H1 (cell line): ENCODE data around the gene MEGF11. TPM values are rescaled to one million over a fixed set of nuclear protein-coding genes. Genes with fewer than 3 reads are reported as not detected.

Experiments
- EP300 ChIP-seq, 2 experiments: IDR thresholded peaks; 1 replicate in 1 of 2; 2 replicates in 1 of 2; pipeline ENCODE4 v1.6.1; 2011 to 2012; ENCODE audit warnings: low read depth in 2 of 2, low read length in 2 of 2, mild to moderate bottlenecking in 2 of 2, borderline replicate concordance in 1 of 2, inconsistent platforms in 1 of 2, moderate library complexity in 1 of 2
- JUN ChIP-seq: IDR thresholded peaks from 2 replicates; pipeline ENCODE4 v1.6.1; 2011; ENCODE audit warnings: low read depth, mild to moderate bottlenecking, improper control_type of control experiment, low read length
- TEAD4 ChIP-seq: IDR thresholded peaks from 2 replicates; pipeline ENCODE4 v1.6.1; 2012; ENCODE audit warnings: low read depth, low read length, inconsistent platforms, mixed read lengths
- polyA plus RNA-seq, 7 experiments: library from polyadenylated mRNA; depleted of rRNA in 3 of 7; stranded (reverse) in 5 of 7; unstranded in 2 of 7; fragments of >200 nt in 5 of 7; fragments of 200-250 nt in 2 of 7; gene quantifications; 1 replicate in 5 of 7; 2 replicates in 1 of 7; 4 replicates in 1 of 7; pipeline versions ENCODE4 v1.2.1 to v1.2.3, GENCODE V29; 2011 to 2013; ENCODE audit warnings: missing spikeins in 2 of 7, mixed read lengths in 2 of 7
- total RNA-seq: library from RNA; stranded (reverse); fragmentation: NEBNext Ultra II Directional; extraction: Animal tissue kit (Norgen Biotek cat#: 25700); gene quantifications from 2 replicates; pipeline ENCODE4 v1.2.1, GENCODE V29; 2021
- TF ChIP-seq, protein P1 (sequence below): fragments of 300-600 bp; sonication (generic); IDR thresholded peaks from 2 replicates; pipeline ENCODE4 v1.7.1; 2012; ENCODE audit warnings: low read length, moderate library complexity, mild to moderate bottlenecking, inconsistent platforms; ENCODE audit not compliant: insufficient replicate concordance

The MEGF11 gene
- total and polyA plus RNA-seq, 2 of the 8 experiments (the other 6 are each of a cell fraction or from before 2014, with no cell fraction given): 4.4 to 4.8 TPM

DNA sequence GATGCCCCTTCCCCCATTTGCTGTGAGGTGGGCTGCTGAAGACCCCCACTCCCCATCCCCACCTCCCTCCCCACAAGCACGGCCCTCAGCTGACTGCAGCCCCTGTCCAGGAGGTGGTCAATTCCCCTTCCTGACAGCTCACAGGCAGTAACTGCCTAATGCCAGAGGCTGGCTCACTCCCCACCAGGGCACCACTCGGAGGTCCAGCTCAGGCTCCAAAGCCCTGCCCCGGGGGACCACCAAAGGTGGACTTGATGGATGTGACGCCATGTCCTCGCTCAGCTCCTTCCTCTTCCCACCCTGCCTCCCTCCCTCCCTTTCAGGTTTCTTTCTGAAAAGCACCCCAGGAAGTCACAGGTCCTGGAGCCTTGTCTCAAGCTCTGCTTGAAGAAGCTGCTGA is 82.8 kb downstream of the MEGF11 start (continued):
- TF ChIP-seq, protein P1, sequence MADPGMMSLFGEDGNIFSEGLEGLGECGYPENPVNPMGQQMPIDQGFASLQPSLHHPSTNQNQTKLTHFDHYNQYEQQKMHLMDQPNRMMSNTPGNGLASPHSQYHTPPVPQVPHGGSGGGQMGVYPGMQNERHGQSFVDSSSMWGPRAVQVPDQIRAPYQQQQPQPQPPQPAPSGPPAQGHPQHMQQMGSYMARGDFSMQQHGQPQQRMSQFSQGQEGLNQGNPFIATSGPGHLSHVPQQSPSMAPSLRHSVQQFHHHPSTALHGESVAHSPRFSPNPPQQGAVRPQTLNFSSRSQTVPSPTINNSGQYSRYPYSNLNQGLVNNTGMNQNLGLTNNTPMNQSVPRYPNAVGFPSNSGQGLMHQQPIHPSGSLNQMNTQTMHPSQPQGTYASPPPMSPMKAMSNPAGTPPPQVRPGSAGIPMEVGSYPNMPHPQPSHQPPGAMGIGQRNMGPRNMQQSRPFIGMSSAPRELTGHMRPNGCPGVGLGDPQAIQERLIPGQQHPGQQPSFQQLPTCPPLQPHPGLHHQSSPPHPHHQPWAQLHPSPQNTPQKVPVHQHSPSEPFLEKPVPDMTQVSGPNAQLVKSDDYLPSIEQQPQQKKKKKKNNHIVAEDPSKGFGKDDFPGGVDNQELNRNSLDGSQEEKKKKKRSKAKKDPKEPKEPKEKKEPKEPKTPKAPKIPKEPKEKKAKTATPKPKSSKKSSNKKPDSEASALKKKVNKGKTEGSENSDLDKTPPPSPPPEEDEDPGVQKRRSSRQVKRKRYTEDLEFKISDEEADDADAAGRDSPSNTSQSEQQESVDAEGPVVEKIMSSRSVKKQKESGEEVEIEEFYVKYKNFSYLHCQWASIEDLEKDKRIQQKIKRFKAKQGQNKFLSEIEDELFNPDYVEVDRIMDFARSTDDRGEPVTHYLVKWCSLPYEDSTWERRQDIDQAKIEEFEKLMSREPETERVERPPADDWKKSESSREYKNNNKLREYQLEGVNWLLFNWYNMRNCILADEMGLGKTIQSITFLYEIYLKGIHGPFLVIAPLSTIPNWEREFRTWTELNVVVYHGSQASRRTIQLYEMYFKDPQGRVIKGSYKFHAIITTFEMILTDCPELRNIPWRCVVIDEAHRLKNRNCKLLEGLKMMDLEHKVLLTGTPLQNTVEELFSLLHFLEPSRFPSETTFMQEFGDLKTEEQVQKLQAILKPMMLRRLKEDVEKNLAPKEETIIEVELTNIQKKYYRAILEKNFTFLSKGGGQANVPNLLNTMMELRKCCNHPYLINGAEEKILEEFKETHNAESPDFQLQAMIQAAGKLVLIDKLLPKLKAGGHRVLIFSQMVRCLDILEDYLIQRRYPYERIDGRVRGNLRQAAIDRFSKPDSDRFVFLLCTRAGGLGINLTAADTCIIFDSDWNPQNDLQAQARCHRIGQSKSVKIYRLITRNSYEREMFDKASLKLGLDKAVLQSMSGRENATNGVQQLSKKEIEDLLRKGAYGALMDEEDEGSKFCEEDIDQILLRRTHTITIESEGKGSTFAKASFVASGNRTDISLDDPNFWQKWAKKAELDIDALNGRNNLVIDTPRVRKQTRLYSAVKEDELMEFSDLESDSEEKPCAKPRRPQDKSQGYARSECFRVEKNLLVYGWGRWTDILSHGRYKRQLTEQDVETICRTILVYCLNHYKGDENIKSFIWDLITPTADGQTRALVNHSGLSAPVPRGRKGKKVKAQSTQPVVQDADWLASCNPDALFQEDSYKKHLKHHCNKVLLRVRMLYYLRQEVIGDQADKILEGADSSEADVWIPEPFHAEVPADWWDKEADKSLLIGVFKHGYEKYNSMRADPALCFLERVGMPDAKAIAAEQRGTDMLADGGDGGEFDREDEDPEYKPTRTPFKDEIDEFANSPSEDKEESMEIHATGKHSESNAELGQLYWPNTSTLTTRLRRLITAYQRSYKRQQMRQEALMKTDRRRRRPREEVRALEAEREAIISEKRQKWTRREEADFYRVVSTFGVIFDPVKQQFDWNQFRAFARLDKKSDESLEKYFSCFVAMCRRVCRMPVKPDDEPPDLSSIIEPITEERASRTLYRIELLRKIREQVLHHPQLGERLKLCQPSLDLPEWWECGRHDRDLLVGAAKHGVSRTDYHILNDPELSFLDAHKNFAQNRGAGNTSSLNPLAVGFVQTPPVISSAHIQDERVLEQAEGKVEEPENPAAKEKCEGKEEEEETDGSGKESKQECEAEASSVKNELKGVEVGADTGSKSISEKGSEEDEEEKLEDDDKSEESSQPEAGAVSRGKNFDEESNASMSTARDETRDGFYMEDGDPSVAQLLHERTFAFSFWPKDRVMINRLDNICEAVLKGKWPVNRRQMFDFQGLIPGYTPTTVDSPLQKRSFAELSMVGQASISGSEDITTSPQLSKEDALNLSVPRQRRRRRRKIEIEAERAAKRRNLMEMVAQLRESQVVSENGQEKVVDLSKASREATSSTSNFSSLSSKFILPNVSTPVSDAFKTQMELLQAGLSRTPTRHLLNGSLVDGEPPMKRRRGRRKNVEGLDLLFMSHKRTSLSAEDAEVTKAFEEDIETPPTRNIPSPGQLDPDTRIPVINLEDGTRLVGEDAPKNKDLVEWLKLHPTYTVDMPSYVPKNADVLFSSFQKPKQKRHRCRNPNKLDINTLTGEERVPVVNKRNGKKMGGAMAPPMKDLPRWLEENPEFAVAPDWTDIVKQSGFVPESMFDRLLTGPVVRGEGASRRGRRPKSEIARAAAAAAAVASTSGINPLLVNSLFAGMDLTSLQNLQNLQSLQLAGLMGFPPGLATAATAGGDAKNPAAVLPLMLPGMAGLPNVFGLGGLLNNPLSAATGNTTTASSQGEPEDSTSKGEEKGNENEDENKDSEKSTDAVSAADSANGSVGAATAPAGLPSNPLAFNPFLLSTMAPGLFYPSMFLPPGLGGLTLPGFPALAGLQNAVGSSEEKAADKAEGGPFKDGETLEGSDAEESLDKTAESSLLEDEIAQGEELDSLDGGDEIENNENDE: no peak
- TF ChIP-seq TEAD4: no peak
- TF ChIP-seq JUN: no peak
- TF ChIP-seq EP300 (IDR thresholded peaks at IDR 0.05; ENCODE audit: borderline replicate concordance in 1 of 2, low read depth in 2 of 2, low read length in 2 of 2): no peak
